HG02938 (cell line): ENCODE data around the gene RC3H2.
"Not testable (repeated sequence)": the region's sequence is repeated elsewhere in the genome, so short reads cannot be mapped to it uniquely, and the experiment has no call there.

Source experiments
- ATAC-seq: cut with Tn5 transposase; IDR thresholded peaks from one replicate; pipeline ENCODE4 v1.9.1; 2021; ENCODE audit warnings: mild to moderate bottlenecking, moderate library complexity; ENCODE audit not compliant: unreplicated experiment

Gene RC3H2

GRCh38 chr9:122848256-122848943 lies 56.8 kb downstream of the RC3H2 start:
- ATAC-seq, result no peak

DNA sequence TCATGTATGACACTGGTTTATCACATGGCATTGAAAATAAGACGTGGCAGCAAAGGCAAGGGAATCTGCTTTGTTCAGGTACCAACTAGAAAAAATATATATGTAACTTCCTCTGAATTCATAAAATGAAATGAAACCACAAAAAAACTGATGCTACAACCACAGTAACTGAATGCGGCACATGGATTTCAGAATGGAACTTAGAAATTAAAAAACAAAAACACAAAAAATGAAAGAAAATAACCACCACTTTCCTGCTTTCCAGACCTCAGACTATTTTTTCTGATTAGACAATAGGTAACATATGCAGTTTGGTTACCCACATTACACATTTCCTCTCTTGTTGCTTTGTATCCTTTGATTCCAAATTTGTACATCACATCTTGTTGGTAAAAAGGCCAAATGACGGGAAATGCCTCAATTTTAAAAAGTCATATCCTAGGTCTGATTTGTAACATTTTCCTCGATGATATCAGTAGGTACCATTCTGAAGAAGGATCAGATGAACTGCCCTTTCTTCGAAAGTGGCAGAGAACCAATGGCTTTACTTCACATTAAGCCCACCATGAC lies 58.7 kb downstream of the RC3H2 start:
- ATAC-seq, result no peak

DNA sequence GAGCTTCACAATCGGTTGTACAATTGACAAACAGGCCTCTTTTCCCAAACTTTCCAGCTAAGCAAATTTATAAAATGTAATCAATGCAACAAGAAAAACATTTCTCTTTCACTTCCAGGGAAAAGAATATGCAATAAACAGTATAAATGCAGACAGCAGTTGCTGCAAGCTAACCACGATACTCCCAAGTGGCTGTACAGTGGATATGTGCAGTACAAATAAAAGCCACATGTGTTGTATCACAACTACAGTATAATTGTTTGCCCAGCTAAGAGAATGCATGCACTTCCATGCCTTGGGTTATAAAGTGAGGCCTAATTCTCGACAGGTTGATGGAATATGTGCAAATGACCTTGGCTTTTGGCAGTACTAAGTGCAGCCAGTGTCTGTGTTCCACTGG lies 60.0 kb downstream of the RC3H2 start:
- ATAC-seq, result no peak

- ATAC-seq, result no peak
Observed at GRCh38 chr9:122844137-122844536, 61.0 kb downstream of the RC3H2 start.

- no peak for ATAC-seq
Observed at GRCh38 chr9:122841501-122841900, 63.7 kb downstream of the RC3H2 start.

GRCh38 chr9:122838441-122838840 lies 66.7 kb downstream of the RC3H2 start:
- not testable (repeated sequence) for ATAC-seq

DNA sequence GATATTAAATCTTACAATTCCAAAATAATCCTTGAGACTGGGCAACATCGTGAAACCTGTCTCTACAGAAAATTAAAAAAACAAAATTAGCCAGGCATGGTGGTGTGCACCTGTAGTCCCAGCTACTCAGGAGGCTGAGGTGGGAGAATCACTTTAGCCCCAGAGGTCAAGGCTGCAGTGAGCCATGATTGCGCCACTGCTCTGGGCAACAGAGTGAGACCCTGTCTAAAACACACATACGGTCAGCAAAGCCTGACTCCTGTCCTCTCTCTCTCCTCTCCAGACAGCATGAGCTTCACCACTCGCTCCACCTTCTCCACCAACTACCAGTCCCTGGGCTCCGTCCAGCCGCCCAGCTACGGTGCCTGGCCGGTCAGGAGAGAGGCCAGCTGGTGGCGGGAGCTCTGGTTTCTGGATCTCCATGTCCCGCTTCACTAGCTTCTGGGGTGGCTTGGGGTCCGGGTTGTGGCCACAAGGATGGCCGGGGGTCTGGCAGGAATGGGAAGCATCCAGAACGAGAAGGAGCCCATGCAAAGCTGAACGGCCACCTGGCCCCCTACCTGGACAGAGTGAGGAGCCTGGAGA lies 67.8 kb downstream of the RC3H2 start:
- ATAC-seq, result no peak

GRCh38 chr9:122835313-122835731 lies 69.8 kb downstream of the RC3H2 start:
- no peak for ATAC-seq

GRCh38 chr9:122832194-122832593 lies 73.0 kb downstream of the RC3H2 start:
- ATAC-seq, result no peak

- ATAC-seq, result not testable (repeated sequence)
Observed at GRCh38 chr9:122828965-122829284, 76.2 kb downstream of the RC3H2 start.

DNA sequence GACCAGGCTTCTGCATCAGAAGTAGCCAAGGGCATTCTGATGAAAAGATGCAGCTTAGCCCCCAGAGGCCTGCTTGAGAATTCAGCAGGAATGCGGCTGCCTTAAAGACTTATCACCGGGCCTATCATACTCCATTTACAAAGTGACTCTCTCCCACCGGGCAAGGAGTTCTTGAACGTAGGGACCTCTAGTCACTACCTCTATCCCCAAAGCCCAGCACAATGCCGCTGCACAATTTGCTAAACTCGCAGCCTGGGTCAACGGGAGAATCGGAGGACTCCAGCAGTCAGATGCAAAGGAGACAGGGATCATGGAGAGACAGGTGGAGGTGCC lies 77.4 kb downstream of the RC3H2 start:
- ATAC-seq, result peak; percentile 5

DNA sequence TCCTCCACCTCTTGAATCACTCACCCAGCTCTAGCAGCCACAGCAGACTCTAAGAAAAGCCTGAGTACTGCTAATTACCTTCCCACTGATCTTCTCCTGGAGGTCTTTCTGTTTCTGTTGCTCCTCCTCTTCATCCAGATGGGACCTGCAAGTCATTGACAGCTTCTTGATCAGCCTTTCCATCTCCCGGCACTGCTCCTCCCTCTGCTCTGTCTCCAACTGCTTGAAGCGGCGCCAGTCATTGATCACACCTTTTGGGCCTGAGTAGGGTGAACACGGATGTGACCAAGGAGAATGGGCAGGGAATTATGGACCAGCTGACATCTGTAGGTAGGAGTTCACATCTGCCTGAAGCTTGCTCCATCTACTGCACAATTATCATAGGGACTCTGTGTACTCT lies 82.2 kb downstream of the RC3H2 start:
- ATAC-seq, result no peak

- no peak for ATAC-seq
Observed at GRCh38 chr9:122822056-122822455, 83.1 kb downstream of the RC3H2 start.

DNA sequence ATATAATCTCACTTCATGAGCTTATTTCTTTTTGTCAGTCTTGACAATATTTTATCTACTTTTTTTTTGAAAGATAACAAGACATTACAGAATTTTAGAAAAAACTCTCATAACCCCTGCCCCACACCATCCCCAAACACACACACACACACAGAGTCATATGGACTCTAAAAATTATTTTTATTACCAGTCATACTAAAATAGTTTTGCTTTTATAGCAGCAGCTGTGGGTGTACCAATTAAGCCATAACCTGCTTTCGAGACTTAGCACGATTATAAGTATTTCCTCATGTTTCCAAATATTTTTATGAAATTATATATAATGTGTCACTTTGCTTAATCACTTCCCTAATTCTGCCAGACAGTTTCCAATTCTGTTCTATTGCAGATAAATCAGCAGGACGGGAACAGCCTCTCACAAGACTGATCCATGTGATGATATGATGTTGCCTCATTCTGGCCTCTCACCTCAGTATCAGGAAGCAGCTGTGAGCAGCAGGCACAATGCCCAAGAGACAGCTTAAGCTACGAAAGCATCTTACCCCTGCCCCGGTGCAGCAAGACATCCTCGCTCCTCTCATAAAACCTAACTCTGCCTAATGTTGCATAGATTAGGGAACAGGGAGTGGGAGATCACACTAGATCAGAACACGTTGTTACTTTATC lies 83.7 kb downstream of the RC3H2 start:
- ATAC-seq, result no peak

GRCh38 chr9:122820490-122820845 lies 84.7 kb downstream of the RC3H2 start:
- no peak for ATAC-seq

- no peak for ATAC-seq
Observed at GRCh38 chr9:122819791-122820489, 85.2 kb downstream of the RC3H2 start.

- ATAC-seq, result no peak
Observed at GRCh38 chr9:122819326-122819725, 85.8 kb downstream of the RC3H2 start.

GRCh38 chr9:122816163-122816867 lies 88.8 kb downstream of the RC3H2 start:
- peak; percentile 73 for ATAC-seq

DNA sequence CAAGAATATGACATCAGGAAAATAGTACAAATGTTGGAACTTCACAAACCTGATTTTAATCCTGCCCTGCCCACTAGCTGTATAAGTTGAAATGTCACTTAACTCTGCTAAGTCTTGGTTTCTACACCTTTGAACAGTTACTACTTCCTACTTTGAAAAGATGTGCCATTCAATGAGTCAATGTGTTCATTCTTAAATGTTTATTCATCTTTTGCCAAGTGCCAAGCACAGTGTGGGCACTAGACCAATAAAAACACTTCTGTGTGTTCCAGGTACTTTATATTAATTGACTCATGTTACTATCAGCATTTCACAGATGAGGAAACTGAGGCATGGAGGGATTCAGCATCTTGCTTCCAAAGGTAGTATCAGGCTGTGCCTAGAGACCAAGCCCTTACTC lies 89.6 kb downstream of the RC3H2 start:
- ATAC-seq, result no peak

DNA sequence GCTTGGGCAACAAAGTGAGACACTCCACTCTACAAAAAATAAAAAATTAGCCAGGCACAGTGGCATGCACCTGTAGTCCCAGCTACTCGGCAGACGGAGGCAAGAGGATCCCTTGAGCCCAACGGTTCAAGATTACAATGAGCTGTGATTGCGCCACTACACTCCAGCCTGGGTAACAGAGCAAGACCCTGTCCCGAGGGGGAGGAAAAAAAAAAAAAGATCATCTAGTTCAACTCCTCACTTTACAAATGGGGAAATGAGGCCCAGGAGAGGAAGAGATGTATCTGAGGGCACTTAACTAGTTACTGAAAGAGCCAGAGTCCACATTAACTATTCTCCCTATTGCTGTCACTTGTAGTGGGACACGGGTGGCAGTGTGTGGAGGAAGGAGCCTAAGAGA lies 90.6 kb downstream of the RC3H2 start:
- ATAC-seq, result no peak

DNA sequence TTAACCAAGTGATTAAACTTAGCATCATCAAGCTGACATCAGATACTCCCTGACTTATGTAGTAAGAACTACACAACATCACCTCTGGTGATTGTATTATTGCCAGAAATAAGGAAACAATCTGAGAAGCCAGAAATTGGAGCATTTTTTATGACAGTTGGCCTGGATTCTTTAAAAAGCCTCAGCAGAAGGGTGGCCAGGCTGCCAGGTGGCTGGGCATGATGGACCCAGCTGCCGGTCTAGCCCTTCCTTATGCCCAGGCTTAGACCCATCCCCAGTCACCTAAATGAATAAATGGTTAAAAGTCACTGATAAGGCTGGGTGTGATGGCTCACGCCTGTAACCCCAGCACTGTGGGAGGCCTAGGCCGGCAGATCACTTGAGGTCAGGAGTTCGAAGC lies 92.4 kb downstream of the RC3H2 start:
- ATAC-seq, result no peak
